HG02623 (cell line): Measurements from ENCODE around the gene SHC1.

Experiments used
- ATAC-seq: cut with Tn5 transposase; IDR thresholded peaks from one replicate; pipeline ENCODE4 v1.9.1; 2021; ENCODE audit warnings: moderate library complexity; ENCODE audit not compliant: unreplicated experiment

SHC1 gene

GRCh38 chr1:154974808-154975408 lies 4.4 kb upstream of the SHC1 start:
- ATAC-seq = peak; percentile 34

DNA sequence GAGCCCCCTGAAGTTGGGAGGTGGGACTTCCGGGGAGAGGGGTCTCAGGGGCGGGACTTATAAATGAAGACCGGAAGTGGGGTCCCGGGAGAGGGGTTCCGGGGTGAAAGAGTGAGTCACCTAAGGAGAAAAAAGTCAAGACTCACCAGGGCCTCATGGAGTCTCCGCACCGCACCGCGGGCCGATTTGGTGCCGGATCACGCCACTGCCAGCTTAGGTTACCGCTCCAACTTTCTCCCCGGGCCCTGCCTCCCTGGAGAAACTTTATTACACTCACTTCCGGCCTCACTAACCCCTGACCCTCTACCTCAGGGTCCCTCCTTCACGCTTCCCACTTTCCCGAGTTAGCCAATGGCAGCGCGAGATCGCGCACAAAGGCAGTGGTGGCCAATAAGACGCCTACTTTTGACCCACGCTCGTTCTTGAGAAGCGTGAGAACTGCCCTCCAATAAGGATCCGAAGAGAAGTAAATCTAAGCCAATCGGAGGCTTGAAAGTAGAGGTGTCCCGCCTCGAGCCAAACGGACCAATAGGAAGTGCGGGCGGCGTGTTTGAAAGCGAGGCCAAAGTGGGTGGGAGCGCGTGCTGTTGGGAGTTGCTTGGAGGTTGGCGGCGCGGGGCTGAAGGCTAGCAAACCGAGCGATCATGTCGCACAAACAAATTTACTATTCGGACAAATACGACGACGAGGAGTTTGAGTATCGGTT lies 3.7 kb upstream of the SHC1 start, which contains the start of gene CKS1B:
Gene CKS1B, plus strand, starts transcription at position 580 of the 706 bp plus-strand sequence. Its CDS starts 65 bp downstream, at position 645.
- ATAC-seq = peak; percentile 77

GRCh38 chr1:154973344-154974101 lies 3.0 kb upstream of the SHC1 start:
- no peak for ATAC-seq

DNA sequence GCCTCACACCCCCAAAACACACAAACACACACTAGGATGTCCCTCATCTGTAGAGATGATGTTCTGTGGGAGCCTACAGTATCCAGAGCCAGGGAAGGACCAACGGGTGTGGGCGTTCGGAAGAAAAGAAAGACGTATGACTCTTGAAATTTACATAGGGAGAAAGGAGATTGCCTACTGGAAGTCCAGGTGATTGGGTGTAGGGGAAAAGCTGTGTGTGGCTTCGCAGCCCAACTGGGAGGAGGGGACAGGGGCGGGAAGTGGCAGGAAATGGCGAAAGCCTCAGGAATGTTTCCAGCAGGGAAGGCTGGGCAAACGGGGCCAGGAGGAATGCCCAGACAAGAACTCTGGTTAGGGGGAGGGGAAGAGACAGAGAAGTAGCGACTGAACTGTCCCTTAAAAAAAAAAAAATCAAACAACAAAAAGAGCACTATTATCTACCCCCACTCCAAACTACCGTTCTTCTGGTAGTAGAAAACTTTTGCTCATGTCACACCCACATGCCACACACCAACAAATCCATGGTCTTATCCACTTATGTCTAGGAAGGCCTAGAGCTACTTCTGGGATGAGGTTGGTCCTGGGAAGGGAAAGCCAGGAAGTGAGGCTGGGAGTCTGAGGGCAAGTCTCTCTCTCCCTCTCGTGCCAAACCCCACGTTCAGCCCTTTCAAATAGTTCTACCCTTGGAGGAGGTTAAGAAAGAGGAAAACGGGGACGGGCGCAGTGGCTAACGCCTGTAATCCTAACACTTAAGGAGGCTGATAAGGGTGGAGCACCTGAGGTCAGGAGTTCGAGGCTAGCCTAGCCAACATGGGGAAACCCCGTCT lies 2.2 kb upstream of the SHC1 start:
- no peak for ATAC-seq

GRCh38 chr1:154972213-154972516 lies 1.6 kb upstream of the SHC1 start:
- ATAC-seq = no peak

GRCh38 chr1:154971341-154971998 lies 923 bp upstream of the SHC1 start:
- ATAC-seq = no peak

- no peak for ATAC-seq
These were observed 591 bp downstream of the SHC1 start for GRCh38 chr1:154969860-154970452.

GRCh38 chr1:154969246-154969645 lies 1.3 kb downstream of the SHC1 start:
- ATAC-seq = no peak

DNA sequence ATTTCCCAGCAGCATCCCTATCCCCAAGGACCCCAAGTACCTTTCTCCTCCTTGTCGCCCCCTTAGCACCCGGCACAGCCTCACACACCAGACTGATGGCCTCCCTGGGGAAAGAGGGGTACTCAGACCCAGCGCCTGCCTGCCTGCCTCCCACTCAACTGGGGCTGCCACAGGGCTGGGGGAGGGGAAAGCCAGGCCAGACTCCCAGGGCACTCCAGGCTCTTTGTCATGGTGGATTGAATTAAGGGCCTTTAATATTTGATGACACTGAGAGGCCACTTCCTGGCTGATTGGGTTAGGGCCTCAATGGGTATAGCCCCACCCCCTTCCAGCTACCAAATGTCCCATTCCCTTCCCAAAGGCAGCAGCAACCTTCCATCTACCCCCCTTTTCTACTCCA lies 1.8 kb downstream of the SHC1 start:
- ATAC-seq = no peak

- no peak for ATAC-seq
These were observed 3.1 kb downstream of the SHC1 start for GRCh38 chr1:154967331-154967950.

GRCh38 chr1:154966111-154966510 lies 4.4 kb downstream of the SHC1 start:
- ATAC-seq = no peak

- no peak for ATAC-seq
These were observed 6.2 kb downstream of the SHC1 start for GRCh38 chr1:154964359-154964758.

GRCh38 chr1:154963643-154964042 lies 6.9 kb downstream of the SHC1 start:
- ATAC-seq = no peak

DNA sequence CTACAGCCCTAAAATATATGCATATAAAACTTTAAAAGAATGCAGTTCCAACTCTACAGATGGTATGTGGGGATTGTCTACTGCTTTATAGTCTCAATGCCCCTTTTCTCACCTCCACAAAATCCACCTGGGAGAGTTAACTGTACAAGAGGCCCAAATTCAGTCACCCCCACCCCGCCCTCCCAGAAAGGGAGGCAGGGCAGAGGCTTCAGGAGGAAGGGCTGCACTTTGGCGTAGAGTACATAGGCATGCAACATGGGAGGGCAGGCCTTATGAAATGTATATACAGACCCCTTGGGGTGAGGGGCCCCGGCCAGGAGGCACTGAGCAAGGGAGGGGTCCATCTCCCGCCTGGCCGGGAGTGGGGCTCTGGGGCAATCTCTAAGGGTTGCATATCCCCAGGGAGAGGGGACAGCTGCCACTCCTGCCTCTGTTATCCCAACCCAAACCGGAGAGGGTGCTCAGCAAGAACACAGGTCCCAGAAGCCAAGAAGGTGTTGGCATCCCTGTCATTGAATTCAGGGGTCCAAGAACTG lies 7.7 kb downstream of the SHC1 start:
- ATAC-seq = no peak

- ATAC-seq = peak; percentile 6
These were observed 8.3 kb downstream of the SHC1 start for GRCh38 chr1:154962156-154962749.

DNA sequence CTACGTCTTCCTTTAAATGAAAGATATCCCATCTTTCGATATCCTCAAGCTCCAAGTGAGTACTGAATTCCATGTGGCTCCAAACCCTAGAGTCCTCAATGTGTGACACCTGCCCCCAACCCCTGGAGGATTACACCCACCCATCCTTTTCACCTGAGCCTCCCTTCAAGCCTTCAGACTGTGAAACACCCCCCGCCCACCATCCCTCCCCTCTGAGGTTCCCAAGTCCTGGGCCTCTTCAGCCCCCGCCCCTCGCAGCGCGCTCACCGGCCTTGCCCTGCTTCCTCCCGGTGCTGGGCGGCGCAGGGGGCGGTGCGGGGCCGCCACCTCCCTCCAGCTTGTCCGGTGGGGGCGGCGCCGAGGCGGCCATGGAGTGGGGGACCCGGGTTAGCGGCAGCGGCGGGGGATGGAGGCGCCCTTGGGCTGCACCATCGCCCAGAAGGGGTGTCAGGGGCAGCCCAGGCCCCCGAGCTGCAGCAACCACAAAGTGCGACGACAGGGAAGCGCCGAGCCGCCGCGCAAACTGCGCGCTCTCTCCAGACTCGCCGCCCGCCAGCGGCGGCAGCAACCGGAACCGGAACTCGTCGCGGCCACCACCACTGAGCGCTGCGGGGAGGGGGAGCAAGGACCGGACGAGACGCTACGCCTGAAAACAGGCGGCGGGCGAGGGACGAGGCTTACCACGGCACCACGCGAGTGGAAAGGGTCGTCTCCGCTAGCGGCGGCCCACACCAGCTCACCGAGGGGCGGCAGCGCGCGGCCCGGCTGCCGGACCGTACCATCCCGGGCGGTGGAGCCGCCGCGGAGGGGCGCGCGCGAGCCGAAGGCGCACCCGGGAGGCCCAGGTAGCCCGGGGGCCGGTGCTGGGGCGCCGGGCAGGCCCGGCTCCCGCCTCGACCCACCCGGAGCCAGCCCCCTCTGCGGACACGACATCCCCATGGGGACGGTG lies 9.1 kb downstream of the SHC1 start, which contains the start of gene PYGO2:
Gene PYGO2, minus strand, starts transcription at position 576 of the 949 bp plus-strand sequence. Its CDS starts 206 bp downstream, at position 370.
- peak; percentile 71 for ATAC-seq

DNA sequence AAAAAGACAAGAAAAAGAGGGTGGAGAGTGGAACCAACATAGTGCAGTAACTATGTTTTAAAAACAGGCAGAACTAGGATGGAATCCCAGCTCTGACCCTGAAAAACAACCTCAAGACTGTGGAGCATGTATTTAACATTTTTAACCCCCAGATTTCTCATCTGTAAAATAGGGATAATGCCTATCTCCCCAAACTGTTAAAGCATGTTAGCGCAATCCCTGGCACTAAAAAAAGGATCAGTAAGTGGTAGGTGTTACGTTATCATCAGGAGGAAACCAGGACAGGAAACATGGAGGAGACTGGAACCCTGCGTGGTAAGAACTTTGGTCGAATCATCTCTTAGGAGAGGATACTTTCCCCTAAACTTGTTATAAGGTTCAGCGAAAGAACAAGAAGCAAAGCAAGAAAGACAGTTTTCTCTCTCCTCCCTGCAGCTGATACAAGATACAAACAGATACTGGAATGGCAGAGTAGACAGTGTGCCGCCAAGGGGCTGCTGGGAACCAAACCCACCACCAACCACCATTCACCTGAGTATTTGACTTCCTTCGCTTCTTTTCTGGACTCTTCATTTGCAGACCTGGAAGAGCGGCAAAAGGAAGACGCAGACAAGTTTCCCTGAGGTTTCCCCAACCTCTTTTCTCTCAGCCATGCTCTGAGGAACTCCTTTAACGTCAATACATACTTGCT lies 10.0 kb downstream of the SHC1 start:
- no peak for ATAC-seq
